Suprapubic skin (tissue), 4 donors: ENCODE results near the gene TMEM167B. TPM values are rescaled to one million over a fixed set of nuclear protein-coding genes. Genes with fewer than 3 reads are reported as not detected.

ENCODE experiments used
- DNase-seq, 2 donors: peaks; one replicate each; pipeline ENCODE4 v3.0.0-alpha.2; 2019; ENCODE audit warnings: low spot score in 2 of 2
- H3K27ac ChIP-seq: fragments of 200-600 bp; sonication (generic); one replicate; pipeline ENCODE4 v1.5.1; 2019
- H3K27me3 ChIP-seq: fragments of 200-600 bp; sonication (generic); one replicate; pipeline ENCODE4 v1.5.1; 2019
- H3K36me3 ChIP-seq: fragments of 200-600 bp; sonication (generic); one replicate; pipeline ENCODE4 v1.5.1; 2019
- H3K4me1 ChIP-seq: fragments of 200-600 bp; sonication (generic); one replicate; pipeline ENCODE4 v1.5.1; 2019
- H3K4me3 ChIP-seq: fragments of 200-600 bp; sonication (generic); one replicate; pipeline ENCODE4 v1.5.1; 2019; ENCODE audit warnings: mild to moderate bottlenecking
- H3K9me3 ChIP-seq: fragments of 200-600 bp; sonication (generic); one replicate; pipeline ENCODE4 v1.5.1; 2019
- EP300 ChIP-seq: sonication (generic); formaldehyde crosslinking; IDR thresholded peaks from one replicate; pipeline ENCODE4 v1.6.1; 2017; ENCODE audit warnings: antibody characterized with exemption
- POLR2A ChIP-seq, 2 donors: fragments of 450-650 bp; IDR thresholded peaks; one replicate each; pipeline ENCODE4 v1.6.1; 2017; ENCODE audit warnings: antibody characterized with exemption in 2 of 2, mild to moderate bottlenecking in 2 of 2, moderate library complexity in 2 of 2
- POLR2AphosphoS5 ChIP-seq, 3 donors: sonication (generic); formaldehyde crosslinking; IDR thresholded peaks; one replicate each; pipeline ENCODE4 v1.6.1; 2017; ENCODE audit warnings: antibody characterized with exemption in 3 of 3
- WGBS: methylation state at CpG from one replicate; pipeline ENCODE4 v1.1.5; 2018; 5-methylcytosine and 5-hydroxymethylcytosine counted together
- total RNA-seq, 4 donors: library from RNA; depleted of rRNA; stranded (reverse); fragments of >200 nt; gene quantifications; one replicate each; pipeline ENCODE4 v1.1.0, GENCODE V29; 2016
- TF ChIP-seq, protein P1 (sequence below), 2 donors: fragments of 200-600 bp in 1 of 2; fragments of 450-650 bp in 1 of 2; sonication (generic) in 1 of 2; IDR thresholded peaks; one replicate each; pipeline ENCODE4 v1.5.1; 2016 to 2019; ENCODE audit warnings: antibody characterized with exemption in 2 of 2, mild to moderate bottlenecking in 1 of 2, moderate library complexity in 1 of 2

The TMEM167B gene
- total RNA-seq, 4 donors from 2014 or later: 28.2 to 35.1 (median 31.0) TPM

DNA sequence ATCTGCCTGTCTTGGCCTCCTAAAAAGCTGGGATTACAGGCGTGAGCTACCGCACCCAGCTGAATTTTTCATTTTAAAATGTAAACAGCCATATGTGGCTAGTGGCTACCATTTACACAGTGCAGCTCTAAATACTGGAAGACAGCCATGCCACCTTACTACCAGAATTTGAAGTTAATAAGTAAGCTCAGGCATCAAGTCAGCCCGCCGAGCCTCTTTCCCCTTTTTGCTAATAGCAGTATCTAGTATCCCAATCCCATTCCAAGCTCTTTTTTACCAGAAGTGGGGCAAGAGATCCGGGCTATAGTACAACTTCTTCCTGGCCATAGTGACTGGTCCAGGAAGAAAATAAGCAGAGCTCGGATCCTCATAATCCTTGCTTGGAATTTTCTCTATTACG, 29.9 kb upstream of the TMEM167B start:
- no peak for DNase-seq
- Histone ChIP-seq H3K36me3 (peaks cover 21% of the 10 kb centered on the region), H3K4me3 (no peak overlapping the region), H3K27ac (no peak overlapping the region), H3K27me3 (no peaks in the 10 kb centered on the region), H3K4me1 (no peaks in the 10 kb centered on the region), H3K9me3 (no peaks in the 10 kb centered on the region)
- WGBS: 90% methylated on average over 7 of the region's 7 CpGs
- TF ChIP-seq POLR2AphosphoS5 (IDR thresholded peaks at IDR 0.05): no peak
- TF ChIP-seq, protein P1, sequence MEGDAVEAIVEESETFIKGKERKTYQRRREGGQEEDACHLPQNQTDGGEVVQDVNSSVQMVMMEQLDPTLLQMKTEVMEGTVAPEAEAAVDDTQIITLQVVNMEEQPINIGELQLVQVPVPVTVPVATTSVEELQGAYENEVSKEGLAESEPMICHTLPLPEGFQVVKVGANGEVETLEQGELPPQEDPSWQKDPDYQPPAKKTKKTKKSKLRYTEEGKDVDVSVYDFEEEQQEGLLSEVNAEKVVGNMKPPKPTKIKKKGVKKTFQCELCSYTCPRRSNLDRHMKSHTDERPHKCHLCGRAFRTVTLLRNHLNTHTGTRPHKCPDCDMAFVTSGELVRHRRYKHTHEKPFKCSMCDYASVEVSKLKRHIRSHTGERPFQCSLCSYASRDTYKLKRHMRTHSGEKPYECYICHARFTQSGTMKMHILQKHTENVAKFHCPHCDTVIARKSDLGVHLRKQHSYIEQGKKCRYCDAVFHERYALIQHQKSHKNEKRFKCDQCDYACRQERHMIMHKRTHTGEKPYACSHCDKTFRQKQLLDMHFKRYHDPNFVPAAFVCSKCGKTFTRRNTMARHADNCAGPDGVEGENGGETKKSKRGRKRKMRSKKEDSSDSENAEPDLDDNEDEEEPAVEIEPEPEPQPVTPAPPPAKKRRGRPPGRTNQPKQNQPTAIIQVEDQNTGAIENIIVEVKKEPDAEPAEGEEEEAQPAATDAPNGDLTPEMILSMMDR (IDR thresholded peaks at IDR 0.05): no peak
- no peak for TF ChIP-seq EP300
- no peak for TF ChIP-seq POLR2A (IDR thresholded peaks at IDR 0.05)

DNA sequence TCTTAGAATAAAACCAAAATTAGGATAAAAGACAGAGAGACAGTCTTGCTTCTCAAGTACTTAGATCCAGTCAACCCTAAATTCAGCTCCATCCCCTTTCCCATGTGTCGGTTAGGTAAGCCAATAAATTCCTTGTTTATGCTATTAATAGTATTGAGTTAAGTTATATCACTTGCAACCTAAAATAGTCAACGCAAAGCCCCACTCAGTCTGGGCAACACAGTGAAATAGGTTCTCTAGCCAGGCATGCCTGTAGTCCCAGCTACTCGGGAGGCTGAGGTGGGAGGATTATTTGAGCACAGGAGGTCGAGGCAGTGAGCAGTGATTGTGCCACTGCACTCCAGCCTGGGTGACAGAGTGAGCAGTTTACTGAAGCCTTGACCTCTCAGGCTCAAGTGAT, 29.4 kb upstream of the TMEM167B start:
- H3K4me3 ChIP-seq: no peak overlapping the region
- DNase-seq: no peak
- no peak overlapping the region for H3K27ac ChIP-seq
- H3K9me3 ChIP-seq: no peaks in the 10 kb centered on the region
- no peaks in the 10 kb centered on the region for H3K27me3 ChIP-seq
- no peak for TF ChIP-seq EP300
- TF ChIP-seq POLR2A (IDR thresholded peaks at IDR 0.05): no peak
- no peak for TF ChIP-seq POLR2AphosphoS5 (IDR thresholded peaks at IDR 0.05)
- TF ChIP-seq, protein P1 (IDR thresholded peaks at IDR 0.05): no peak
- peaks cover 26% of the 10 kb centered on the region for H3K36me3 ChIP-seq
- no peaks in the 10 kb centered on the region for H3K4me1 ChIP-seq
- WGBS: 82% methylated on average over 4 of the region's 4 CpGs

DNA sequence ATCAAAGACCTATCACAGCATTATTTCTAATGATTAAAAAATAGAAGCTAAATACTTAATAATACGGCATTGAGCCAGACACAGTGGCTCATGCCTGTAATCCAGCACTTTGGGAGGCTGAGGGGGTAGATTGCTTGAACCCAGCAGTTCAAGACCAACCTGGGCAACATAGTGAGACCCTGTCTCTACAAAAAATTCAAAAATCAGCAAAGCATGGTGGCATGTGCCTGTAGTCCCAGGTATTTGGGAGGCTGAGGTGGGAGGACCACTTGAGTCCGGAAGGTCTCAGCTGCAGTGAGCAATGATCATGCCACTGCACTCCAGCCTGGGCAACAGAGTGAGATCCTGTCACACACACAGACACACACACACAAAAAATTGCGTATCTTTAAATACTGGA, 25.4 kb upstream of the TMEM167B start:
- H3K27ac ChIP-seq: no peak overlapping the region
- no peaks in the 10 kb centered on the region for H3K4me1 ChIP-seq
- TF ChIP-seq EP300: no peak
- no peak for TF ChIP-seq POLR2A (IDR thresholded peaks at IDR 0.05)
- no peak for TF ChIP-seq POLR2AphosphoS5 (IDR thresholded peaks at IDR 0.05)
- TF ChIP-seq, protein P1 (IDR thresholded peaks at IDR 0.05): no peak
- DNase-seq: no peak
- no peaks in the 10 kb centered on the region for H3K27me3 ChIP-seq
- no peak overlapping the region for H3K4me3 ChIP-seq
- 94% methylated on average over 3 of the region's 3 CpGs for WGBS
- no peaks in the 10 kb centered on the region for H3K9me3 ChIP-seq
- H3K36me3 ChIP-seq: peaks cover 42% of the 10 kb centered on the region

DNA sequence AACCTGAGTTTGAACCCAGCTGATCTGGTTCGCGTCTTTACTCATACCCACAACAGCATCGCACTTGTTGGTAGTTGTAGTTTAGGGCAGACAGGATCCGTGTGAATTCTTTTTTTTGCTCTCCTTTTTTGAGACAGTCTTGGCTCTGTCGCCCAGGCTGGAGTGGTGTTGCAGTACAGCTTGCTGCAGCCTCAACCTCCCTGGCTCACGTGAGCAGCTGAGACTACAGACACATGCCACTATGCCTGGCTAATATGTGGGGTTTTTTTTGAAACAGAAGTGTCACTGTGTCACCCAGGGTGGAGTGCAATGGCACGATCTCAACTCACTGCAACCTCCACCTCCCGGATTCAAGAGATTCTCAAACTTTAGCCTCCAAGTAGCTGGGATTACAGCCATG, 22.7 kb upstream of the TMEM167B start:
- H3K36me3 ChIP-seq: peaks cover 47% of the 10 kb centered on the region
- DNase-seq: no peak
- 64% methylated on average over 8 of the region's 8 CpGs for WGBS
- TF ChIP-seq EP300 (no peak), POLR2AphosphoS5 (IDR thresholded peaks at IDR 0.05) (no peak), POLR2A (IDR thresholded peaks at IDR 0.05) (no peak)
- TF ChIP-seq, protein P1 (IDR thresholded peaks at IDR 0.05): no peak
- H3K27ac ChIP-seq: no peak overlapping the region
- no peak overlapping the region for H3K4me3 ChIP-seq
- no peaks in the 10 kb centered on the region for H3K4me1 ChIP-seq
- no peaks in the 10 kb centered on the region for H3K9me3 ChIP-seq
- no peaks in the 10 kb centered on the region for H3K27me3 ChIP-seq

DNA sequence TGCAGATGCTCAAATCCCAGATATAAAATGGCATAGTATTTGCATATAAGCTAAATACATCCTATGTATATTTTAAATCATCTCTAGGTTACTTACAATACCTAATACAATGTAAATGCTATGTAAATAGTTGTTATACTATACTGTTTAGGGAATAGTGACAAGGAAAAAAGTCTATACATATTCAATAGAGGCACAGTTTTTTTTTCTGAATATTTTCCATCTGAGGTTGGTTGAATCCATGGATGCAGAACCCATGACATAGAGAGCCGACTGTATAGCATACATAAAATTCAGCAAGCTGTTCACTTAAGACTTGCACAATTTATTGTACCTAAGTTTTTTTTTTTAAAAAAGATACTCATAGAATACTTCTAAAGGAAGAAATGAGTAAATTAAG, 21.3 kb upstream of the TMEM167B start:
- 69% methylated on average over 1 of the region's 1 CpG for WGBS
- no peaks in the 10 kb centered on the region for H3K9me3 ChIP-seq
- peaks cover under 1% of the 10 kb centered on the region for H3K4me1 ChIP-seq
- no peak for DNase-seq
- no peak overlapping the region for H3K27ac ChIP-seq
- H3K36me3 ChIP-seq: peaks cover 42% of the 10 kb centered on the region
- no peak overlapping the region for H3K4me3 ChIP-seq
- TF ChIP-seq EP300 (no peak), POLR2A (IDR thresholded peaks at IDR 0.05) (no peak), POLR2AphosphoS5 (IDR thresholded peaks at IDR 0.05) (no peak)
- TF ChIP-seq, protein P1 (IDR thresholded peaks at IDR 0.05): no peak
- no peaks in the 10 kb centered on the region for H3K27me3 ChIP-seq
